ENCODE results near the gene GNPTG. TPM values are rescaled to one million over a fixed set of nuclear protein-coding genes. Genes with fewer than 3 reads are reported as not detected.

The GNPTG gene
- total RNA-seq (2022; extraction: Qiagen RNA extraction; ENCODE audit: low read depth), result 22.0 to 35.1 TPM (median 34.2 TPM) in 5 replicates

GRCh38 chr16:1351582-1352362, at the start of gene GNPTG, which contains the start of gene TSR3:
GNPTG (plus strand) TSS chr16:1351931; CDS start chr16:1351966, 35 bp downstream.
TSR3 (minus strand) TSS chr16:1351878; CDS start chr16:1351804, 74 bp downstream.

GRCh38 chr16:1308977-1309885, 42.5 kb upstream of the GNPTG start, which contains the start of gene UBE2I:
UBE2I (plus strand) TSS chr16:1309636; CDS start chr16:1314031, 4,395 bp downstream.

GRCh38 chr16:1333149-1333812, 18.4 kb upstream of the GNPTG start, which contains the start of gene BAIAP3:
BAIAP3 (plus strand) TSS chr16:1333645; CDS start chr16:1338550, 4,905 bp downstream.

Other genes with a start within 250 kb of the GNPTG start
- 7.0 to 13.9 TPM (median 11.7 TPM) in 5 replicates for gene CACNA1H, start 198.8 kb upstream of the GNPTG start, total RNA-seq (2022; extraction: Qiagen RNA extraction; ENCODE audit: low read depth)
- gene TPSG1, start 126.7 kb upstream of the GNPTG start, total RNA-seq (2022; extraction: Qiagen RNA extraction; ENCODE audit: low read depth), result 0.14 TPM in 1 of 5 replicates, not detected in the others
- gene TPSB2, start 121.7 kb upstream of the GNPTG start, total RNA-seq (2022; extraction: Qiagen RNA extraction; ENCODE audit: low read depth), result not detected in 5 replicates
- 0.21 TPM in 1 of 5 replicates, not detected in the others for gene TPSAB1, start 111.2 kb upstream of the GNPTG start, total RNA-seq (2022; extraction: Qiagen RNA extraction; ENCODE audit: low read depth)
- gene TPSD1, start 95.9 kb upstream of the GNPTG start, total RNA-seq (2022; extraction: Qiagen RNA extraction; ENCODE audit: low read depth), result not detected in 5 replicates
- gene UBE2I, start 42.3 kb upstream of the GNPTG start, total RNA-seq (2022; extraction: Qiagen RNA extraction; ENCODE audit: low read depth), result 162 to 245 TPM (median 176 TPM) in 5 replicates
- gene BAIAP3, start 18.3 kb upstream of the GNPTG start, total RNA-seq (2022; extraction: Qiagen RNA extraction; ENCODE audit: low read depth), result 0.90 to 1.2 TPM (median 0.99 TPM) in 5 replicates
- gene TSR3, start 53 bp upstream of the GNPTG start, total RNA-seq (2022; extraction: Qiagen RNA extraction; ENCODE audit: low read depth), result 56.5 to 98.9 TPM (median 94.1 TPM) in 5 replicates
- 23.4 to 44.3 TPM (median 41.7 TPM) in 5 replicates for gene UNKL, start 62.8 kb downstream of the GNPTG start, total RNA-seq (2022; extraction: Qiagen RNA extraction; ENCODE audit: low read depth)
- 30.1 to 39.9 TPM (median 36.1 TPM) in 5 replicates for gene UQCC4, start 68.8 kb downstream of the GNPTG start, total RNA-seq (2022; extraction: Qiagen RNA extraction; ENCODE audit: low read depth)
- gene PERCC1, start 79.1 kb downstream of the GNPTG start, total RNA-seq (2022; extraction: Qiagen RNA extraction; ENCODE audit: low read depth), result not detected in 5 replicates
- 0.13 to 0.49 TPM (median 0.41 TPM) in 5 replicates for gene CCDC154, start 92.6 kb downstream of the GNPTG start, total RNA-seq (2022; extraction: Qiagen RNA extraction; ENCODE audit: low read depth)
- 54.7 to 83.5 TPM (median 74.9 TPM) in 5 replicates for gene CLCN7, start 123.1 kb downstream of the GNPTG start, total RNA-seq (2022; extraction: Qiagen RNA extraction; ENCODE audit: low read depth)
- gene PTX4, start 137.0 kb downstream of the GNPTG start, total RNA-seq (2022; extraction: Qiagen RNA extraction; ENCODE audit: low read depth), result not detected in 5 replicates
- 26.4 to 46.2 TPM (median 38.6 TPM) in 5 replicates for gene TELO2, start 141.4 kb downstream of the GNPTG start, total RNA-seq (2022; extraction: Qiagen RNA extraction; ENCODE audit: low read depth)
- gene TMEM204, start 181.7 kb downstream of the GNPTG start, total RNA-seq (2022; extraction: Qiagen RNA extraction; ENCODE audit: low read depth), result not detected in 5 replicates

Data from A549 treated with RU486 at 1 μM for 4 hours (cell line).